ENCODE data around the gene AGRN. TPM values are rescaled to one million over a fixed set of nuclear protein-coding genes. Genes with fewer than 3 reads are reported as not detected.
"Not testable (repeated sequence)": the region's sequence is repeated elsewhere in the genome, so short reads cannot be mapped to it uniquely, and the experiment has no call there.

Gene AGRN
- total and polyA plus RNA-seq, 8 donors, result 3.5 to 459 (median 50.5) TPM

- Histone ChIP-seq H3K9me3 (peaks cover 0 to 18% (median 12%) of the 10 kb centered on the region in 4 donors), H3K4me3 (no peak overlapping the region), H3K36me3 (no peaks in the 10 kb centered on the region), H3K27ac (no peak overlapping the region), H3K27me3 (peaks cover 0 to 42% (median 14%) of the 10 kb centered on the region in 3 donors), H3K4me1 (peaks cover 4 to 17% (median 13%) of the 10 kb centered on the region in 4 donors)
- intact Hi-C loops (cut with DNase I; ENCODE audit: low total_unique reads), result no loop called here
- WGBS, 5 donors, result 65 to 87% (median 80%) methylated on average over 7 to 15 of the region's 15 CpGs
- TF ChIP-seq POLR2AphosphoS5 (IDR thresholded peaks at IDR 0.05) (no peak), EP300 (IDR thresholded peaks at IDR 0.05) (no peak), CTCF (IDR thresholded peaks at IDR 0.05) (no peak), POLR2A (IDR thresholded peaks at IDR 0.05) (no peak)
- DNase-seq, result no peak
Measured at GRCh38 chr1:993379-993995, 26.4 kb upstream of the AGRN start.

- intact Hi-C loops (cut with DNase I; ENCODE audit: low total_unique reads); H3K4me3 ChIP-seq; H3K36me3 ChIP-seq; DNase-seq; H3K27ac ChIP-seq: not testable (repeated sequence)
- 77 to 89% (median 83%) methylated on average over 6 of the region's 6 CpGs for WGBS, 5 donors
- peaks cover 0 to 18% (median 12%) of the 10 kb centered on the region in 4 donors for H3K9me3 ChIP-seq
- H3K27me3 ChIP-seq, result peaks cover 0 to 52% (median 25%) of the 10 kb centered on the region in 3 donors
- peaks cover 14 to 27% (median 23%) of the 10 kb centered on the region in 4 donors for H3K4me1 ChIP-seq
Measured at GRCh38 chr1:994546-994945, 25.4 kb upstream of the AGRN start.

GRCh38 chr1:995665-996633, 24.0 kb upstream of the AGRN start:
- no peak overlapping the region for H3K27ac ChIP-seq
- peak in 1 of 2 donors; percentile 27 for DNase-seq
- H3K4me1 ChIP-seq, result peaks cover 25 to 41% (median 37%) of the 10 kb centered on the region in 4 donors
- peaks cover 0 to 18% (median 12%) of the 10 kb centered on the region in 4 donors for H3K9me3 ChIP-seq
- H3K27me3 ChIP-seq, result peaks cover 0 to 66% (median 36%) of the 10 kb centered on the region in 3 donors
- TF ChIP-seq POLR2A (IDR thresholded peaks at IDR 0.05), result no peak
- no peak for TF ChIP-seq CTCF (IDR thresholded peaks at IDR 0.05)
- TF ChIP-seq POLR2AphosphoS5 (IDR thresholded peaks at IDR 0.05), result no peak
- no peak for TF ChIP-seq EP300 (IDR thresholded peaks at IDR 0.05)
- no peaks in the 10 kb centered on the region for H3K36me3 ChIP-seq
- H3K4me3 ChIP-seq, result no peak overlapping the region
- 31 to 35% (median 33%) methylated on average over 21 to 30 of the region's 30 CpGs for WGBS, 5 donors
- intact Hi-C loops (cut with DNase I; ENCODE audit: low total_unique reads), result no loop called here

- intact Hi-C loops (cut with DNase I; ENCODE audit: low total_unique reads), result no loop called here
- Histone ChIP-seq H3K9me3 (peaks cover 0 to 8% (median 4%) of the 10 kb centered on the region in 4 donors), H3K36me3 (no peaks in the 10 kb centered on the region), H3K27me3 (peaks cover 0 to 78% (median 43%) of the 10 kb centered on the region in 3 donors), H3K27ac (no peak overlapping the region), H3K4me3 (no peak overlapping the region), H3K4me1 (peaks cover 35 to 52% (median 47%) of the 10 kb centered on the region in 4 donors)
- peak in 1 of 2 donors; percentile 32 for DNase-seq
- TF ChIP-seq CTCF (IDR thresholded peaks at IDR 0.05) (no peak), POLR2A (IDR thresholded peaks at IDR 0.05) (no peak), POLR2AphosphoS5 (IDR thresholded peaks at IDR 0.05) (no peak), EP300 (IDR thresholded peaks at IDR 0.05) (no peak)
- WGBS, 5 donors, result 55 to 74% (median 69%) methylated on average over 18 to 24 of the region's 24 CpGs
Measured at GRCh38 chr1:996851-997712, 22.8 kb upstream of the AGRN start.
